Posterior cingulate gyrus (tissue), 11 donors: ENCODE results near the gene LRRC36.
A peak's percentile ranks its signal among the peaks of the same experiment; 100 is the strongest.

Experiments
- DNase-seq, 10 donors: peaks; one replicate each; pipeline versions ENCODE4 v3.0.0 to v3.0.0-alpha.2; 2020 to 2021; ENCODE audit warnings: mixed read lengths in 3 of 10
- intact Hi-C: fragments of 100-400 bp; cut with DNase I; formaldehyde crosslinking; loops from one replicate; pipeline ENCODE4 v1.15.1; 2023

Gene LRRC36

DNA sequence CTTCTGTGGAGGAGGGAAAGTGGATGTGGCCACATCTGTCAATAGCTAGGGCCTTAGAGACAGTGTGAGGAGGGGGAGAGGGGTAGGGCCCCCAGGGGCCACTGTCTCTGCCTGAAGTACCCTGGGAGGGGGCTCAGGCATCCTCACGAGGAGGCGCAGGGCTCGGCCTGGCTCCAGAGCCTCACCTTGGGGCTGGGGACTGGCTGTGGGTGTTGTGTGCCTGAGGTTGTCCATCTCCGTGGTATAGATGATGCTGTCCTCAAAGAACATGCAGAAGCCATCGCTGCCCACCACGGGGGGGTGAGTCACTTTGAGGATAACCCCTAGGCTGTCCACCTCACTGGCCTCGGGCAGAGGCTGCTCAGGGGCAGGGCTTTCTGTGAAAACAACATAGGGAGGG lies 35.2 kb upstream of the LRRC36 start:
- DNase-seq: peak in 2 of 10 donors; percentile 51 to 68
- intact Hi-C loops: no loop called here

DNA sequence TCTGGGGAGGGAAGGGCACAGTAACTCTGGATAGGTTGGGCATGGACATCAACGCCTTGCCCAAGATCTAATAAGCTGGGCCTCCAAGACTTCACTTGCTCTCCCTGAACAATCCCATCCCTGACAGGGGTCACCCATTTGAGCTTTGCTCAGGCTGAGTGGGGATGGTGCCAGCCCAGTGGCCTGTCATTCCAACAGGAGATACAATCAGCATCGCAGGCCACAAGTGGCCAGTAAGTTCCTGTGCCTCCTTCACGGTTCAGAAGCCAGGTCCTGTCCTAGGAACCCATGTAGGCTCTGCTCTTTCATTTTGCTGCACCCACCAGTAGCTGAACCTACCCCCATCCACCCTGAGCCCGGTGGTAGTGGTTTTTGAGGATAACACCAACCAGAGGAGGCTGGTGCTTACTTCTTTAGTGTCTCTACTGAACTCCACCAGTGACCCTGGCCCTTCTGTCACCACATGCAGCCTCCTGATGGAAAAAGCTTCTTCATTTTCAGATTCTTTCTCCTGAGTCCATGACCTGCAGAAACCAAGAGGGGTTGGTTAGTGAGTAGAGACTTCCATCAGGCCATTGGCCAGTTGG lies 32.4 kb upstream of the LRRC36 start:
- DNase-seq: peak in 2 of 10 donors; percentile 23 to 28
- intact Hi-C loops: no loop called here

DNA sequence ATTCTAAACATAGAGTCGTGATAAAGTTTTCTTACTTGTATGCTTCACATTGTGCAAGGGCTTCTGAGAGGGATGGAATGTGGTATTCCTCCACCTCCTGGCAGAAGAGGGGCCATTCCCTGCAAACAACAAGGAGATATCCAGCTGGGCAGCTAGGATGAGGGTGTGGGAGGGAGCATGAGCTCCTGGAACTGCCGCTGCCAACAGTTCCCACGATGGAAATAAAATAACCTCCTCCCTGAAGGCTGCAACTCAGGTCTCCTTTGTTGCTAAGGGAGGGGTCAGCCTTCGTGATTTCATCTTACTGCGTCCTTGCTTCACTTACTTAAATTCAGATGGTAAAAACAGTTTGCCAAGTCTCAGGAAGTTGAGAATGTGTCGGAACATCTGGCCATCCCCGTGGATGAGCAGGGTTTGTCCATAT lies 31.7 kb upstream of the LRRC36 start:
- intact Hi-C loops: no loop called here
- peak in 2 of 10 donors; percentile 10 to 33 for DNase-seq

DNA sequence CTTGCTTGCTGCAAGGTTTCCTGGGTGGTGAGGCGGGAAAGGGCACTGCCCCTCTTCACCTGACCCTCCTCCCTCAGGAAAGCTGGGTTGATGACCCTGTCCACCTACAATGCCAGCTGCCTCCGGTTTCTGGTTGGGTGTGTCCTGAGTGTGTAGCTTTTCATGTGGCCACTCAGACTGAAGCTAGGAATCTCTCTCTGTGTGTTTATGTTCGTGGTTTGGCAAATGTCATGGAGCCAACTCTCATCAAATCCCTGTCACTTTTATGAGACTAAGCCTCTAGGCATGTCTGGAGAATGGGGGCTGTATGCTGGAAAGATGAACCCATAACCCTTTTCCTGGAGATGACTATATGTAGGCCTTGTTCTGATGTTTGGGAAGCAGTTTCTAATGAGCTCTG lies 30.2 kb upstream of the LRRC36 start:
- DNase-seq: peak in 2 of 10 donors; percentile 15 to 30
- intact Hi-C loops: no loop called here

DNA sequence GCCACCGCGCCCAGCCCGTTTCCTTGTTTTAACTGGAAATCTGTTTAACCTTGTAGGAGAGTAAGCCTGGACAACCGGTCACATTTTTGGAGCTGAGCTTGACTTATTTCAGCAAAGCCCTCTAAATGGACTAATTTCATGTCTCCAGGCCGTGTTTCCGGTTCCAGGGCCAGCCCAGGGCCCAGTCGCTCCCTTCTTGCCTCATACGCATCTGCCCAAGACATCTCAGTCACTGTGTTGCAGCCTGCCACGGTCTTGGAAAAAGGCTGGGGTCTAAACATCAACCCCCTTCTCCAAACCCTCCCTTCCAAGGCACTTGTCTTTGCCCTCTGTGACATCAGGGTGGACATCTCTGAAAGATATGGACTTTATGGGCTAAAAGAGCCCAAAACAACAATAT lies 28.3 kb upstream of the LRRC36 start:
- intact Hi-C loops: no loop called here
- peak in 2 of 10 donors; percentile 25 to 58 for DNase-seq

DNA sequence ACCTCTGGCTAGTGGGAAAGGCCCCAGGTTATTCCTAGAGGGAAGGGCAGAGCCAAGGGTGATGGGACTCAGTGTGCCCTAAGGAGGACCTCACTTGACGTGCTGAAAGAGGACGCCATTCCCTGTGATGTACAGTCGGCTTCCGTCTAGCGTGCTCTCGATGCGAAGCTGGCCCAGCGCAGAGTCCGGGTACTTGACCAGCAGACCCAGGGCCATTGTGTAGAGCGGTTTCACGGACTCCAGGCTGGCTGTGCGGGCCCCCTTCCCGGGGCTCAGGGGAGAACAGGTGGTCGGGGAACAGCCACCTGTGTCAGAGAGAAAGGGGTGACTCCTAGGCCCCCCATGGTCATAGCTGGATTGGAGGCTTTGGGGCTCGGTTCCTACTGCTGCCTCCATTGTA lies 27.3 kb upstream of the LRRC36 start:
- intact Hi-C loops: no loop called here
- peak in 1 of 10 donors; percentile 70 for DNase-seq

DNA sequence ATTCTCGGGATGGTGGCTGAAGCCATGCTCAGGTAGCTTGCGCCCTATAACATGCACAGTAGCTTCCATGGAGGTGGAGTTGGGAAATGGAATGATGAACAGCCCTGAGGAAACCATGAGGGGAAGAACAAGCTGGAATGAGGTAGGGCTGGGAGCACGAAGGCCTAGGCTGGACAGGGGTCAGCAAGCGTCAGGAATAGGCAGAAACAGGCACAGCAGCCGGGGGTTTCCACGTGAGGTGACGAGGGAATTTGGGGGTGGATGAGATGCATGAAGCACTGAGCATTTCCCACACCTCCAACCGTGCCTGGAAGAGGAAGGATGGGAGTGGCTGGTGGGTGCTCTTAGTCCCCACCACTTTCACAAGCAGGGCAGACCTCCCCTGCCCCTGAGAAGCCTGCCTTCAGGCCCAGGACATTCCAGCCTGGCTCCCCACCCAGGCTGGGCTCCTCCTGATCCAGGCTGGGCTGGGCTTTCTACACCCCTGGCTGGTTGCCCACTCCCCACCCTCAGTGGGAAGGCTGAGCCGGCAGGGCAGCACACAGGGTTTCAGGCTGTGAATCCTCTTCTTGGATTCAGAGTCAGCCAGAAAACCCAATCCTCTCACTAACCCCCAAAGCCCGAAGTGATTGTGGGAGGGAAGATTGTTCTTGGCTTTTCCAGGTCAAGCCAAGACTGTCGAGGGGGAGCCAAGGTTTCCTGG lies 25.4 kb upstream of the LRRC36 start:
- DNase-seq: peak in 3 of 10 donors; percentile 24 to 71 (median 57)
- intact Hi-C loops: no loop called here

DNA sequence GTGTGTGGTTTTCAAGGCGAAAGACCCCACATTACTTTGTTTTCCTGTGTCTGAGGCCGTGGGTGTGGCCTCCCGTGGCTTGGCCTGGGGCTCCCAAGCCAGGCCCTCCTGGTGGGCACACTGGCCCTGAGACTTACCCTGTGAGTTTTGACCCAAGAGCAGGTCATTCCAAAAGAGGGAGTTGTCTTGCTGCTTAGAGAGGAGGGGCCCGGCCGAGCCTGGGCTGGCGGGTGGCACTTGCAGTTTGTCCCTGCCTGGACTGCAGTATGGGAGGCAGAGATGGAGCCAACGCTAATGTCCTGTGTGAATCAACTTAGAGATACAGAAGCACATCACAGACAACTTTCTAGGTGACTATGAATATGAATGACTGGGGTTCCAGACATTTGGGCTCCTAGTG lies 24.5 kb upstream of the LRRC36 start:
- peak in 3 of 10 donors; percentile 15 to 60 (median 24) for DNase-seq
- intact Hi-C loops: no loop called here

DNA sequence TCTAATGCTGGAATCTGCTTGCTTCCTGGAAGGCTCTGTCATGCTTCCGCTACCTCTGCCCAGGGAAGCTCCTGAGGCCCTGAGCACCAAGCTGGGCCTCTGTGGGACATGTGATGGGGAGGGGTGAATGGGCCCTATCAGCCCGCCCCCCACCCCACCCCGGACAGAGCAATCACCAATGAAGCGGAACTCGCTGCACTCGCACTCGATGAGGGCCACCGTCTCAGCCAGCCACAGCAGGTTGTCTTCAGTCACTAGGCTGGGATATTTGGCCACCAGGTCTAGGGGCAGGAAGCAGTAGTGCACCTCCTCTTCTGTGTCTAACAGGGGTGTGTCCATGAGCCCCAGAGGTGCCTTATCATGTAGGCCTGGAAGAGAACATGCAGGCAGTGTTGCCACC lies 23.6 kb upstream of the LRRC36 start:
- DNase-seq: peak in 2 of 10 donors; percentile 9 to 24
- intact Hi-C loops: no loop called here

DNA sequence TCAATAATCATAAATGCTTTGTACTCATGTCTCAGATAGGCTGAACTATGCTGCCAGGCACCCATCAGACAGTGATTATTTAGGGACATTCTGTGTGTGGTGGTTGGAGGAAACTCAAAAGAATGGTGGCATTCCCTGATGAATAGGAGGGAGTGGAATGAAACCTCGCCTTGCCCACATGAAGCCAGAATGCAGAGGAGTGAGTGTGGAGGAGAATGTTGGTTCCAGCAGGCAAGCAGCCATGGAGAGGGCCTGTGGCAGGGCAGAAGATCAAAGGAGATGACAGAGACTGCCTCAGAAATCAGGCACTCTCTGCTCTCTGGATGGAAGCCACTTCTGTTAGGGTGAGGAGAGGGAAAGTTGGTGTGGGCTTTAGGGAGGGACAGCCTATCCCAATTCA lies 22.6 kb upstream of the LRRC36 start:
- intact Hi-C loops: no loop called here
- peak in 1 of 10 donors; percentile 26 for DNase-seq

DNA sequence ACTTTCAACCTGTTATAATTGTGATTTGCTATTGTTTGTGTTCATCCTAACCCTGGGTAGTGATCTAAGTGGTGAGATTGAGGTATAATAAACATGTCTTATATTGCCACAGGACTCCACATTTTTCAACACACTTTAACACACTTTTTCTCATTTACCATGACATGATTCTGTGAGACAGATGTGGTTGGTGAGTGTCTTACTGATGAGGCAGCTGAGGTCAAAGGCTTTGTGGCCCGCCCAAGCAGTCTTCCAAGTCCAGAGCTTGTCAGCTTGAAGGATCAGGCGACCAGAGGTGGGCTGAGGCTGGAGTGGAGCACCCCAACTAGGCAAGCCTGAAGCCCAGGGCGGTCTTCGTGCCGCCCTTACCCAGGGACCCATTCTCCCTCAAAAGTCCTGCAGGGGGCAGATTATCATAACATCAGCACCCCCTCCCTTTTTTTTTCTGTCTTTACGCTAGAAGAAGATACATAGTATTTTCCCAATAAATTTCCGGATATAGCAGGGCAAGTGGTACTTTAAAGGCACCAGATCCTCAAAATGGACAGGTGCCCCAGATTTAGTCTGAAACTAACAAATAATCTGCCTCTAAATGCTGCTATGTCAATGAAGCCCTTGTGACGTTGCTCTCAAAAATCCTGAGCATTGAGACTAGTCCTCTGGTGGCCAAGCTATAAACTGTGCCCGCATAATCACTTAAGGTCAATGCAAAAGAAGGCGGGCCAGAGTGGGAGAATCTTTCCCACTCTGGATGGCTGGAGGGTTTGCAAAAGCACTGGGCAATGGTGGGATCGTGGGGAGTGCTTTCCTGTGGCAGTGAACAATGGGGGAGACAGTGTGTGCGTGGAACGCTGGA lies 21.2 kb upstream of the LRRC36 start:
- intact Hi-C loops: no loop called here
- peak in 2 of 10 donors; percentile 15 to 39 for DNase-seq

DNA sequence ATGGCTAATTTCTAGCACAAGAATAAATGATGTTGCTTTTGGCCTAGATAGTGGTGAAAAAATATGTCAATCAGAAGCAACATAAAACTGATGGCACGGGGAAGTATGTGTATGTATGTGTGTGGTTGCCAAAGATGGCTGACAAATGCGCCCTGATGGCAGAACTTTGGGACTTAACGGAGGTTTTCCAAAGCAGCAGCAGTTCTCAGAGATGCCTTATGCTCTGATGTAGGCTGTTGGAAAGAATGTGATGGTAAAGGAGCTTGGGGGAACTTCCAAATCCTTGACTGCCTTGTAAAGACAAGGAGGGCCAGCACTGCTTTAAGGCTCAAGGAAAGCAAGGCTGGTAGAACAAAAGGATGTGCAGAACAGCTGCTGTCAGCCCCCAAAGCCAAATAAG lies 16.1 kb upstream of the LRRC36 start:
- intact Hi-C loops: no loop called here
- DNase-seq: no peak

DNA sequence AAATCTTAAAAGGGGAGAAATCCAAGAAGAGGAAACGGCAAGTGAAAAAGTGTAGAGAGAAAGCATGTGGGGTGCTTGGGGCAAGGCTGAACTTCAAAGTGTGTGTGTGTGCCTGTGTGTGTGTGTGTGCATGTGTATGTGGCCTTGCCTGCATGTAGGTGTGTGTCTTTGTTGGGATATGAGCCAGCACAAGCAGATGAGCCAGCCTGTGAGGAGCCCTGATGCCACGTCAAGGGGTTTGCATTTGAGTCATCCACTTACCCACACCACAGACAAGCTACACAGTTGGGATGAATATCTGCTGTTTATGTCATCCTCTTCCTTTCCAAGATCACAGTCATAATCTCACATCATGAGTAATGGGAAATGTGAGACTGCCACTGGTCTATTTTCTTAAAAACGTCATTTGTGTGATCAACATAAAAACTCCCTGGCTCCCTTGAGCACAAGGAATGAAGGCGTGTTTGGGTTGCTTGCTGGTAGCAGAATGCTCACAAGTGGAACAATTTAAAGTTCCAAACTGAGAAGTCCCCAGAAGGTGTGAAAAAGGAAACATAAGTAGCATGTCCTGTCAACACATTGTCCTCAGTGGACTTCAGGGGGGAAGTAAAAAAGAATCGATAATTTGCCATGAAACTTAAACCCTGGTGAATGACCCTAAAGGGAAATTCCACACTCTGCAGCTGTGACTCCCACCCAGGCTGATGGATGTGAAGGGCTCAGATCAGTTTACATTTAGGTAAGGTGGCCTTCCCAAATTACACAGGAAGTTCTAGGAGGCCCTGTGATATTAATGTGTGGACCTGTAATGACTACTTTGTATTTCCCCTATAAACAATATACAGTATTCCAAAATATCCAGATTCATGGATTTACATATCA lies 14.8 kb upstream of the LRRC36 start:
- intact Hi-C loops: no loop called here
- peak in 2 of 10 donors; percentile 20 to 74 for DNase-seq

DNA sequence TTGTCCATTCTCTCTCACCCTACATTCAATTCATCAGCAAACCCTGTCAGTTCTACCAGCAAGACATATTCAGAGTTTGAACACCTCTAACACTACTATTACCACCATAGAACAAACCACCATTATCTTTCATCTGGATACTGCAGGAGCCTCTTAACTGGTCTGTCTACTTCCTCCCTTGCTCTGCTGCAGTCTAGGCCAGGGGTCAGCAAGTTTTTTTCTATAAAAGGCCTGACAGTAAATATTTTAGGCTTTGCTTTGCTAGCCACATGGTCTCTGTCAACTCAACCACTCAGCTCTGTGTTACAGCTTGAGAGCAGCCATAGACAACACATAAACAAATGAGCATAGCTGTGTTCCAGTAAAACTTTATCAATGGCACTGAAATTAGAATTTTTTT lies 13.9 kb upstream of the LRRC36 start:
- DNase-seq: no peak
- intact Hi-C loops: no loop called here

DNA sequence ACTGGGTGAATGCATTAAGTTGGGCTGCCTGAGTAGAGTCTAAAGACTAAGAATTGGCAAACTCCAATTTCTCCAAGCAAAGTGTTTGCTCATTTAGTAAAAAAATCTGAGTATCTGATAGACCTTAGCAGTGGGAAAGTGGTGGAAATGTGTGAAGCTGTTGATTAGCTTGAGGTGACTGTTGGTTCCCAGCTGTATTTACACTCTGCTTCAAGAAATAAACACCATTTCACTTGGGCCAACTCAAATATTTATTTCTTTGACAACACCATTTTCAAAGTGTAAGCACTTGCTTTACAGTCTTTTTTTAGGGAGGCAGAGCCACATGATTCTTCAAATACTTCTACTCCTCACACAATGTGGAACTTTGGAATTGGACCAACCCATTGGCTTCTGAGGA lies 8.8 kb upstream of the LRRC36 start:
- no peak for DNase-seq
- intact Hi-C loops: no loop called here

DNA sequence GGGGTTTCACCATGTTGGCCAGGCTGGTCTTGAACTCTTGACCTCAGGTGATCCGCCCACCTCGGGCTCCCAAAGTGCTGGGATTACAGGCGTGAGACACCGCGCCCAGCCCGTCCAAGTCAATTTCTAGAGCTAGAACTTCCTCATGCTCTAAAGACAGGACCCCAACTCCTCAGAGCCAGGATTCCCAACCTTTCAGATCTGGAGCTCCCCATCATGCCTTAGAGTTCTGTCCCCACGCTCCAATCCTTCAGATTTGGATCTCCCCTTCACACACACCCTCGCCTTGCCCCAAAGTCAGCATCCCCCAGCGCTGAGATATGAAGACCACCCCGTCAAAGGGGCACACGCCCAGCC lies 522 bp upstream of the LRRC36 start:
- intact Hi-C loops: no loop called here
- DNase-seq: no peak

DNA sequence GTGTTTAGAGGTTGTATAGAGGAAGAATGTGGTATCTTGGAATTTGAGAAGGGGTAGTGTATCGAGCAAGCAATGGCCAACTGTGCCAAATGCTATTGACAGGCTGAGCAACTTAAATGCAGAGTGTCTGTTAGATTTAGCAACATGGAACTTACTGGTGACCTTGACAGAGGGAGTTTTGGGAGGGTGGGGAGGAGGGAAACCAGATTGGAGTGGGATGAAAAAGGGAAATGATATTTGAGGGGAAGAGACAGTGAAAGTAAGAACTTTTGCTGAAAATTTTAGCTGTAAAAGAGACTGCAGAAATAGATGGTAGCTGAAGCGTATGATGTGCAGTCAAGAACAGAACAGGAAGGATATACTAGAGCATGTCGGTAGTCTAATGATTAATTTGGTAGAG lies 1.1 kb downstream of the LRRC36 start:
- DNase-seq: no peak
- intact Hi-C loops: no loop called here

DNA sequence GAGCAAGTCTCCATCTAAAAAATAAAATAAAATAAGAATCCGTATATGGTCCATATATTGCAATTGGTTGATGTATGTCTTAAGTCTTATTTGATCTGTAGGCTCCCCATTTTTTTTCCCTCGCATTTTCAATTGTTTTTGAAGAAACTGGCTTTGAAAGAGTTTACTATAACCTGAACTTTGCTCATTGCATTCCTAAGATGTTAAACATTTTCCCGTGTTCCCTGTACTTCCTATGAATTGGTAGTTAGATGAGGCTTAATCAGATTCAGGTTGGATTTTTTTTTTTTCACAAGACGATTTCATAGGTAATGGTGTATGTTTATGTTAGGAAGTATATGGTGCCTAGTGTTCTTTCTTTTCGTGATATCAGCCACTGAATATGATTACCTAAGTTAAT lies 3.3 kb downstream of the LRRC36 start:
- DNase-seq: no peak
- intact Hi-C loops: no loop called here

DNA sequence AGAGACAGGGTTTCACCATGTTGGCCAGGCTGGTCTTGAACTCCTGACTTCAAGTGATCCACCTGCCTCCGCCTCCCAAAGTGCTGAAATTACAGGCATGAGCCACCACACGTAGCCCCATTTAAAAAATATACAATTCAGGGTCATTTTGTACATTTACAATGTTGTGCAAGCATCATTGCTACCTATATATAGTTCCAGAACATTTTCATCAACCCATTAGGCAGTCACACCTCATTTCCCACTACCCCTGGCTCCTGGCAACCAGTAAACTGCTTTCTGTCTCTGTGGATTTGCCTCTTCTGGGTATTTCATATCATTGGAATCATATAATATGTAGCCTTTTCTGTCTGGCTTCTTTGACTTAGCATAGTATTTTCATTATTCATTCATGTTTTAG lies 6.7 kb downstream of the LRRC36 start:
- DNase-seq: no peak
- intact Hi-C loops: no loop called here

DNA sequence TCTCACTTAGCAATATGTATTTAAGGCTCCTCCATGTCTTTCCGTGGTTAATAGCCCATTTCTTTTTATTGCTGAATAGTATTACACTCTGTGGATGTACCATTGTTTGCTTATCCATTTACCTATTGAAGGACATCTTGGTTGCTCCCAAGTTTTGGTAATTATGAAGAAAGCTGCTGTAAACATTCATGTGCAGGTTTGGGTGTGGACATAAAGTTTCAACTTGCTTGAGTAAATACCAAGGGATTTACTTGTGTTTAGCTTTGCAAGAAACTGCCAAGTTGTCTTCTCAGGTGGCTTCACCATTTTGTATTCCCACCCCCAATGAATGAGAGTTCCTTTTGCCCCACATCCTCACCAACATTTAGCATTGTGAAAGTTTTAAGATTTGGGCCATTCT lies 9.5 kb downstream of the LRRC36 start:
- intact Hi-C loops: no loop called here
- DNase-seq: no peak

DNA sequence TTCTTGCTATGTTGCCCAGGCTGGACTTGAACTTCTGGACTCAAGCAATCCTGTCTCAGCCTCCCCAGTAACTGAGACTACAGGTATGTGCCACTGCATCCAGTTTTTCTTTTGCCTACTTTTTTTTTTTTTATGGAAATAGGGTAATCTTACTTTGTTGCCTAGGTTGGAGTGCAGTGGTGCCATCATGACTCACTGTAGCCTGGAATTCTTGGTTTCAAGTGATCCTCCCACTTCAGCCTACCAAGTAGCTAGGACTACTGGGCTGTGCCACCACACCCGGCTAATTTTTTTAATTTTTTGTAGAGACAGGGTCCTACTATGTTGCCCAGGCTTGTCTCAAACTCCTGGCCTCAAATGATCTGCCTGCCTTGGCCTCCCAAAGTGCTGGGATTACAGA lies 10.0 kb downstream of the LRRC36 start:
- intact Hi-C loops: no loop called here
- no peak for DNase-seq
